GM19452 (cell line): Measurements from ENCODE around the gene KRT84.
"Not testable (repeated sequence)": the region's sequence is repeated elsewhere in the genome, so short reads cannot be mapped to it uniquely, and the experiment has no call there.

Experiments used
- ATAC-seq: cut with Tn5 transposase; IDR thresholded peaks from one replicate; pipeline ENCODE4 v1.9.1; 2021; ENCODE audit not compliant: unreplicated experiment

The KRT84 gene

DNA sequence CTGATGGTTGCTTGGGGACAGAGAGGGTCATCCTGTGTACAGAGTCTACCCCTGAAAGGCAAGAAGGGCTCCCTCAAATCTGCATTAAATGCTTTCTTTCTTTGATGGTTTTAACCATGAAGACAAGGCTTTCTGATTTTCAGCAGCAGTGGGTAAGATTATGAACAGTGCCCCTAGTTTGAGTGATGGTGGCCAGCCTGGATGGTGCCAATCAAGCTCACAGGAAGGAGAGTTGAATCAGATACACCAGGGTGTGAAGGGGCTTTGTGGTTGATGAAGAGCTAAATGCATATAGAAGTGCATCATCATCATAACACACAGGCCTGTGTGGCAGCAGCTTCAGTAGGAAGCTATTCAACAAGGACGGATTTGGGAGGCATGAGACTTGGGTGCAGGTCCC lies 23.9 kb downstream of the KRT84 start:
- ATAC-seq = no peak

DNA sequence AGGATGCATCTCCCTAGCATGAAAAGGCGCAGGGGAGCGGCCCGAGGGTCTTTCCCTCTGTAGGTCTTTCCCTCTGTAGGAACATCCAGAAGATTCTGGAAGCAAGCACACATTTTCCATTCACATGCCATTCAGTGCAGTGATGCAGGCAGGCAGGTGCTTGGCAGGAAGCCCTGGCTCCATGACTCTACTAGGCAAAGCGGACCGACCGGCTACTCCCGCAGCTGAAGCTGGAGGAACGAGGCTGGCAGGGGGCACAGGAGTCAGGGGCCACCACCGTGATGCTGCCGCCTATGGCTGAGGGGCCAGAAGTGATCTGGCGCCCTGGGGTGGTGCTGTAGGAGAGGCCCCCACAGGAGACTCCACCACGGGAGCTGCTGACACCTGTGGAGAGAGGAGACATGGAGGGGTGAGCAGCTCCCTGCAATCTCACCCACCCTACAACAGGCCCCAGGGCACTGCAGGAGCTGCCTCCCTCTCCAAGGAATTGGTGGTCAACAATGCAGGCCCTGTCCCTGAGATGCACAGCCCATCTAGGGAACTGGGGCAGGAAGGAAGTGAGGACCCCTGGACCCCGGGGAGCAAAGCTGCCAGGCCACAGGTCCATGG lies 24.7 kb downstream of the KRT84 start:
- no peak for ATAC-seq

DNA sequence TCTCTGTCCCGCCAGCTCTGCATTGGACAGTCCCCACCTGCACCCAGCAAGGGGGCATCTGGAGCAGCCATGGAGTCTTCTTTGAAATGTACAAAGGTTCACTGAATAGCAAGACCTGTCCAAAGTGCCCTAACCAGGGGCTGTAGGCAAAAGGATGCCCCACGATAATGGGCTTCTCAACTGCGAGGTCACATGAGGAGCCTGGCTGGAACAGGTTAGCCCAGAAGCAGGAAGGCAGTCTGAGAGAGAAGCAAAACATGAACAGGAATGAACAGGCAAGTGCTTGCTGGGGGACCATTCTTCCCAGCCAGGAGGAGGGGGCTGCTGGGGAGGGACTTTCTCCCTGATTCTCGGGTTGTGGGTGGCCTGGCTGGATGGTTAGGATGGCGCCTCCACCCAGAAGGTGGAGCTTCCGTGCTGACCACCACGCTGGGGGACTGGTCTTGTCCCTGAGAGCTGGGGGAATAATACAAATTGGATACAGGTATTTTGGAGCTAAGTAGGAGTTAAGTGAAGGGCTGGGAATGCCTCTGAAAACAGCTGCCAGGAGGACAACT lies 25.3 kb downstream of the KRT84 start:
- ATAC-seq = no peak

DNA sequence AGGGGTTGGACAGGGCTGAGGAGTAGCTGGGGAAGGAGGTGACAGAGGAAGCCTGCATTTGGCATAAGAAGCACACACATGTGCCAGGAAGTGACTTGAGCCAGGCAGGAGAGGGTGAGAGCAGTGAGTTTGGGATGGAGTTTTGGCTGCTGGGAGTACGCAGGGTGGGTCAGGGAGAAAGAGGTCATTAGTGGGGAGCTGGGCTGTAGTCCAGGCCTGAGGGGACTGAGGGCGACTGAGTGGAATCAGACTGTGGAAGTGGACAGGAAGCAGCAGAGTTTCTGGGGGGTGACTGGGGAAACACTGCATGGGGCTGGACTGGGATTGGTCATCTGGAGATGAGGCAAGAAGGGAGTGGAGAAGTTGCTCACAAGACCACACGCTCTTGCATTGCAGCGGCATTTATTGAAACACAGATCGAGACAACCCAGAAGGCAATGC lies 25.8 kb downstream of the KRT84 start:
- ATAC-seq = no peak

DNA sequence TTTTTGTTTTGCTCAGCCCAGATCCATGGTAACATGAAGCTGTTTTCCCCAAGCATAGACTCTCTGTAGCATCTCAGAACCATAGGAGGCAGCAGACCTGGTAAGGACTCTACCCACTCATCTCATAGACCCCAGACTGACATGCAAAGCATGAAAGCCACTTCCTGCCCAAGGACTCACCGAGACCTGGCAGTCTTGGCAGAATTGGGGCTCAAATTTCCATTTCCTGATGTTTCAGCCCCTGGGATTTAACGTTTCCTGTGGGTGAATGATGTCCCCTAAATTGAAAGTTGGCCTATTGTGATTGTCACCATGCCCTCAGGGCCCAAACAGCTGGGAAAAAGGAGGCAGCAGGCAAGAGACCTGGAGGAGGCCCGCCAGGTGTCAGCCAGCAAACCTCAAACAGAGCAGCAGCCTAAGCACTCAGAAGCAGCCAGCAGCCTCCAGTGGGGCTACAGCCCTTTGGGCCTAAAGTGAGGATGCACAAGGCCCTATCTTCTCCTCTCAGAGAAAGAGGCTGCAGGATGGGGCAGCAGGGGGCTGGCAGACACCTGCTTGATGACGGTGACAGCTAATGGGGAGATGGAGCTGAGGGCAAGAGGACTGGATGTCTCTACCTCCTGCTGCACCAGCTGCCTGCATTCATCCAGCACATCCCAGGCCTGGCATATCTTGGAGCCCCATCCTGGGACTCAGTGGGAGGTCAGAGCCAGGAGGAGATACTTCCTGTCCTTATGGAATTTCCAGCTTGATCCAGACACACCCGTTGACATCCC lies 26.7 kb downstream of the KRT84 start:
- peak; percentile 98 for ATAC-seq

DNA sequence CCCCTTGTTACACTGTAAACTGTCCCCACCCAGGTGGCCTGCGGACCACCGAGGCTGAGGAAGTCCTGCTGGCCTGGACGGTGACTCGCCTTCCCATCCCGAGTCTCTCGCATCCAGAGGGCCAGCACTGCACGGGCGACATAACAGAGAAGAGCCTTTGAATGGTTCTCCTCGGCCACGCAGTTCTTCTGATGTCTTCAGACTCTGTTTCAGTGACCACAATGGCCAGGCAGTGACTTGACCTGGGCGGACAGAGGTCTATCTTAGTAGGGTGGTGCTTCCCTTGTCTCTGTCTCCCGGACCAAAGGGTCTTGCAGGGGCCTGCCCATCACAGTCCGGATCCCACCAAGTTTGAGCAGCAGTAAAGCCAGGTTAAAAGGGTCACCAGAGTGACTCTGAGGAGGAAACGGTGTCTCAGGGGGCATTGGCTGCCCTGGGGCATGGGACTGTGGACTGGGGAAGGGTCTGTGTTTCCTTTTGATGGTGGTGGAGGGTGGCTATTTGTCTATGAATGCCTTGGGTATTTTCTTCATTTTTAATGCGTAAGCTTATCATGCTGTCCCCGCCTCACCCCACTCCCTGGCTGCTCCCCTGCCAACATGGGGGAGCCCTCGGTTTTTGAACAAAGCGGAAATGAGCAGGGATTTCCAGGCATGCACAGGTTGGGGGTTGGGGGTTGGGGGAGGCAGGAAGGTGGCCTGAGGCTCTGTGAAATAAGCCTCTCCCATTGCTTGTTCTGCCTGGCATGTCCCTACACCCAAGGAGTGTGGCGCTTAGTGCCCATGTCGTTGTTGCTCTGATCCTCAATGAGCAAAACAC lies 28.5 kb downstream of the KRT84 start:
- no peak for ATAC-seq

DNA sequence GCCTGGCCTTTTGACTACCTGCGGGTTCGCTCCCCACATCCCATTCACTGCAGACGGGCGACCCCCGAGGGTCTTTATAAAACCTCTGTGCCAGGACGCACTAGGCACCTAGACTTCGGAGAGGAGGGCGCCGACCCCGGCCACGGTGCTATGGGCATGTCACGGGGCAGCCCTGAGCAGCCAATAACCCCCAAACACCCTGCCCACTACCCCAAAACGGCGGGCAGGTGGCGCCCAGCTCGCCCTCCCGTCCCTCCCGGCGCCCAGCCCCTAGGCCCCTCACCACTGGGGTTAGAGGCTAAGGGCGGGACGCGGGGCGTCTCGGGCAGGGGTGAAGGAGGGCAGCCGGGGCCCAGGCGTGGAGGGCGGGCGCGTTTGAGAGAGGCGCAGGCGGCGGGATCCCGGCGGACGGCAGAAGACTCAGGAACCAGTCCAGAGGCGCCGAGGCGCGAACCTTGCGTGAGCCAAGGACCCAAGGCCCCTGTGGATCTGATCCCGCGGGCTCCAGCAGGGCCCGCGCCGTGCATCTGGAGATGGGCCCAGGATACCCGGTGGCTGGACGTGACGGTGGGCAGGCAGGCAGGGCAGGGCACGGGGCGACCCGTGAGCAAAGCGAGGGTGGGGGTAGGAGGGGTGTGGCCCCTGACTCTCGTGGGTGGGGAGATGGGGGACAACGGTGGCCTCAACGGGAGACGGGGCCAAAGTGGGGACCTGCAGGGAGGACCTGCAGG lies 29.3 kb downstream of the KRT84 start:
- ATAC-seq = no peak

DNA sequence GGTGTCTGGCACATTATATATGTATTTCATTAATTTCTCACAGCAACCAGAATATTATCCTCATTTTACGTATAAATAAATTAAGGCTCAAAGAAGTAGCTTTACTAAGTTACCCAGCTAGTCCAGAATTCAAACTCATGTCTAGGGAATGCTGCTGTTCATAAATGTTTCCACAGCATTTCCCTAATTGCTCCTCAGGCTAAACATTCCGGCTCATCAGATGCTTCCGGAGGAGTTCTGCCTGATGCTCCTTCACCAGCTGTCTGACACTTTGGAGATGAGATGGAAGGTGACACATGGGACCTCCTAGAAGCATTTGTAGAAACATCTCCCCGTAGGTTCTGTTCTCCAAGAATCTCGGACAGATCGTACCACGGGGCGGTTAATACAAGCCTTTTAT lies 30.3 kb downstream of the KRT84 start:
- ATAC-seq = no peak

DNA sequence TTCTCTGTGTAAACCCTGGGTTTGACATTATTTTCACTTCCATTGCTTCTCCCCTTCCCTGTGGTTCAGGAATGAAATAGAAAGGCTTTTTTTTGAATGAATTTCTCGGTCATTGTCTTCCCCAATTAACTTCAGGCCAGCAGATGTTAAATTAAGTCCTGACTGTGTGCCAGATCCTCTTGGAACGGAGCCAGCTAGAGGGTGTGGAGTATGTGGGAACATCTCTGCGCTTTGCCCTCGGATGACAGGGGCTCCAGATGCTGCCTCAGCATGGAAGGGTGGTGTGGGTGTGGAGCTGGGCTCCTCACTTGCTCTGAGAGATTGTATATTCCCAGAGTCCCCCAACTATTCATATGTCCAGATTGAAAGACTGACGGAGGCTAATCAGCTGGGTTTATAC lies 31.3 kb downstream of the KRT84 start:
- no peak for ATAC-seq

DNA sequence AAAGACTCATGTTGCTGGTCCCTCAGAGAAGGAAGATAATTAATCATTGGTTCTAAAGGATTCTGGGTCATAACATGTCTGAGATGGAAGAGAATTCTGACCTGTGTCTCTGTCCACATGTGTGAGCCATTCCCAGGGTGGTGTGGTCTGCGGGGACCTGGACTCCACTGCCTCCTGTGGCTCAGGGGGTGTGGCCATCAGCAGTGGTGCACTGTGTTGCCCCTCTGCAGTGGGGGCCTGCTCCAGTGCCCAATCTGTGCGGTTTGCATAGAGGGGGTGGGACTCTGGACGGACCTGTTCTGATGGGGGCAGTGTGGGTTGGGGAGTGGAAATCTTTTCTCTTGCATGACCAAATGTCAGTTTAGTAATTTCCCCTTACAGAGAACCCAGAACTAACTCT lies 31.7 kb downstream of the KRT84 start:
- no peak for ATAC-seq

DNA sequence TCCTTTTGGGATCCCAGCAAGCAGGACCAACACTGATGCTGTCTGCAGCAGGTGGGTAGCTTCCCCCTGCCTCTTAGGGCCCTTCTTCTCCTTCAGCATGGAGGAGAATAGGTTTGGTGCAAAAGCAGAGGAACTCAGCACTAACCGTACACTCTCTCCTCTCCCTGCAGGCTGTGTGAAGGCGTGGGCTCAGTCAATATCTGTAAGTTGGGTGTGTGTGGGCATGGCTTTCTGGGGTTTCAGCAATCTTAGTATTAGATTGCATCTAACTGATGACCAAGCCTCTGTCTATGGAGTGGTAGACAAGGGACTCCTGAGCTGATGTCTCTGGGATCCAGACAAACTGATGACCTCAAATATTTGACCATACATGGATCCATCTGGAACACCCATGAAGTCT lies 32.5 kb downstream of the KRT84 start:
- ATAC-seq = no peak

DNA sequence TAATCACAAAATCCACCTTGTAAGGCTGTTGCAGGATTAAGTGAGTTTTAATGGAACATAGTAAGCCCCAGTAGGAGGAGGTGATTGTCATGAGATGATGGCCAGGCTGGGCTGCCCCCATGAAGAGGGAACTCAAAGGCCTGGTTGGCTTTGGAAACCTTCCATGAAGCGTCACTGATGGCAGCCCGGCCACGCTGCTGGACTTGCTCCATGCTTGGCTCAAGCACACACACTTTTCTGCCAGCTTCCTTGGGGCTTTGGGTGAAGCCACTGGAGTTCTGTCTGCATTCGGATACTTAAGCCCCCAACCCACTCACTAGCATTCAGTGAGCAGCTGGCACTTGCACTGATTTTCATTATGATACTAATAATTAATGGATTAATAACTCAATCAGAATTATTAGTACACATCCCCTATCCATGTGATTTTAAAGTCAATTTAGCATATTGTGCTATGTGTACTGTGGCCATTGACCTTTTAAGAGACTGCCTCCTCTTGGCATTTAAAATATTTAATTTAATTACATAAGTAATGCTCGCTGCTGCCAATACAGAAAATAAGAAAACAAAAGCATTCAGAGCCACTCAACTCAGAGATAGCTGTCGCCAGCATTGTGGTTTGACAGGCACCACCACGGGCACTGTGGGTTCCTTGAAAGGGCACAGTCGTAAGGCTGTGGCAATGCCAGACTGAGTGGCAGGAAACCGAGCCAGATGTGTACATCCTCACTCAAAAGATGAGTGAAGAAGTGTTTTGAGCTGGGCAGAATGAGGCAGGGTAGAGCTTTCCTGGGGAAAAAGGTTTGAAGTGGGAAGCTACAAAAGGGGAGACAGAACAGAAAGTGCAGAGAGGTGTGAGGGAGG lies 34.0 kb downstream of the KRT84 start:
- no peak for ATAC-seq

DNA sequence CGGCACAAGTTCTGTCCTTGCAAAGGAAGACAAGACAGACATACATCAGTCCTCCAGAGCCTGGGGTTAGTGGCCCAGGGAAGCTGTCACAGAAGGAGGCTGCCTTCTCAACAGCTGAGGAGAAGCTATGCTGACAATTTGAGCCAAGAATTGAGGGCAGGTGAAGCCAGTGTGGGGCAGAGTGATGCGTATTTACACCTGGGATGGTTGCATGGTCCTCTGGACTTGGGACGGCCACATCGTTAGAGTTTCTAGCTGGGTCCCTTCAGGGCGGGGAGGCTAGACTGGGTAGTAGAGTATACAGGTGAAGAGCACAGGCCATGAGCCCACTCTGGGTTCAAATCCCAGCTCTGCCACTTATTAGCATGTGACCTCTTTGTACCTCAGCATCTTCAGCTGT lies 34.7 kb downstream of the KRT84 start:
- ATAC-seq = no peak

DNA sequence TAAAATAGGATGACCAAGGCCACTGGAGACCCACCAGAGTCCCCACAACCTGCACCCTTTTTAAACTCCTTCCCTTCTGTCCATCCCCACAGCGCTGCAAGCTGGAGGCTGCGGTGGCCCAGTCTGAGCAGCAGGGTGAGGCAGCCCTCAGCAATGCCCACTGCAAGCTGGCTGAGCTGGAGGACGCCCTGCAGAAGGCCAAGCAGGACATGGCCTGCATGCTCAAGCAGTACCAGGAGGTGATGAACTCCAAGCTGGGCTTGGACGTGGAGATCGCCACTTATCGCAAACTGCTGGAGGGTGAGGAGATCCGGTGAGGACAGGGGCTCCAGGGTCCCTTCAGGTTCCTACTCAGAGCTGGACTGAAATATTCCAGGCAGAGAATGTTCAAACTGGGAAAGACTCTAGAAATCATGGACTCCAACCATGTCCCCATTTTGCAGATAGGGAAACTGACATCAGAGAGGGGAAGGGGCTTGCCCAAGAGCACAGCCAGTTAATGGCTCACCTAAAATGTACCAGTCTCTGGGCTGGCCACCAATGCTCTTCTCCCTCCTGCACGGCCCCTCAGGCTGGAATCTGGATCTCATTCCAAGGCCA lies 35.3 kb downstream of the KRT84 start:
- ATAC-seq = no peak

DNA sequence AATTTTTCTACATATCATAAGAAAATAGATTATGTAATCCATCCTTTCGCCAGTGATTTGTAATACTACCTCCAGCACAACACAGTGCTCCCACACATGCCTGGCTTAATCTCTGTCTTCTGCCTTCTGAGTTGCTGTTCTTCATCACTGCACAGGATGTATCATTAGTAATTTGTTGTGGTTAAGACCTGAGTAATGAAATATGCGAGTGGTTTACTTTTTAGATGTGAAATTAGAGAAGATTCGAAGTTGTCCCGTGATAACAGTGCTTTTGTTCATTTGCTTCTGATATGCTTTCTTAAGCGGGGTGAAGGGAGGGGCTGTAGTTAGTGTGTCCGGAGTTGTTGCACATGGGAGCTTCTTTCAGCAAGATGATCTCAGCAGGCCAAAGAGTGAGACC lies 36.3 kb downstream of the KRT84 start:
- ATAC-seq = no peak

DNA sequence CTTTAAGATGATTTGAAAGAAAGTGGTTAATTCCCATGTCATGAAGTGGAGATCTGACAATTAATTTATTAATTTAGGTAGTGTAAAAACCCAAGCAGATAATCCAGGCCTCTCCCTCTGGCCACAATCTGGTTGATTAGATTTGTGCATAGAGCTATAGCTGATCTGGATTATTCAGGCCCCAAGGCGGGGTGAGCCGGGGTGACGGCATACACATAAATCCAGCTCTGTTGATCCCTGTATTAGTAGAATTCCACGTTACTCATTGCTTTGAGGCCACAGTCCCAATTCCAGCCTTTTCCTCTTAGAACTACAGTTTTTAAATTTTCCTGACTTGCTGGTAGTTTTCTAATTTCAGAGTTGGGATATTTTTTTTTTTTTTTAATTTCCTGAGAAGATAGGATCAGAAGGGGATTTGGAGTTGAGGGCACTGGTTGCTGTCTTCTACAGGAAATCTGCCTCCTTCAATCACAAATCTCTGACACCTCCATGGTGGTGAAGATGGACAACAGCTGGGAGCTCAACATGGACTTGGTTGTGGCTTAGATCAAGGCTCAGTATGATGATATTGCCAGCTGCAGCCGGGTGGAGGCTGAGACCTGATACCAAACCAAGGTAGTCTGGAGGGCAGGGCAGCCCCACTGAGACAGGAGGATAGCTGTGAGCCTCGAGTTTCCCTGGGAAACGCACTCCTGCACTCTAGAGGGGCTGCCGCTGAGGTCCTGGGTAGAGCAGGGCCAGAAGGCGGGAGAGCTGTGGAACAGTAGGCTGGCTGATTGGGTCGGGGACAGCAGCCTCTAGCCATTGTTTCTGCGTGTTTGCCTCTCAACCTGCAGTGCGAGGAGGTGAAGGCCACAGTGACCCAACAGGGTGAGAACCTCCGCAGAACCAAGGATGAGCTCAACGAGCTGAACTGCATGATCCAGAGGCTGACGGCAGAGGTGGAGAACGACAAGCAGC lies 37.6 kb downstream of the KRT84 start:
- no peak for ATAC-seq

DNA sequence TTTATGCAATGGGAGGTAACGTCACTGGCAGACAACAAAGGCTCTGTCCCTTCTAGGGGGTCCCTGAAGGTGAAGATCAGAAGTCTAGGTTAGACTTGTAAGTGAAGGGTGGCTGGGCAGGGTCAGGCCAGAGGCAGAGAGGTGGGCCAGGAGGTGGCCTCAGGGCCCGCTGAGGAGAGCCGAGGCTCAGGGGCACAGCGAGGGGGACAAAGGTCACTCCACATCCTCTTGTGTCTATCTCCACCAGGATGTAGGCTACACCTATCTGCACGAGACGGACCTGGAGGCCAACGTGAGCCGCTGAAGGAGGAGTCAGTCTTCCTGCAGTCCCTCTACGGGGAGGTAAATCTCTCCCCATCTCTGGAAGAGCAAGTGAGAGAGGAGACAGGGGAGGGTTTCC lies 38.4 kb downstream of the KRT84 start:
- no peak for ATAC-seq

DNA sequence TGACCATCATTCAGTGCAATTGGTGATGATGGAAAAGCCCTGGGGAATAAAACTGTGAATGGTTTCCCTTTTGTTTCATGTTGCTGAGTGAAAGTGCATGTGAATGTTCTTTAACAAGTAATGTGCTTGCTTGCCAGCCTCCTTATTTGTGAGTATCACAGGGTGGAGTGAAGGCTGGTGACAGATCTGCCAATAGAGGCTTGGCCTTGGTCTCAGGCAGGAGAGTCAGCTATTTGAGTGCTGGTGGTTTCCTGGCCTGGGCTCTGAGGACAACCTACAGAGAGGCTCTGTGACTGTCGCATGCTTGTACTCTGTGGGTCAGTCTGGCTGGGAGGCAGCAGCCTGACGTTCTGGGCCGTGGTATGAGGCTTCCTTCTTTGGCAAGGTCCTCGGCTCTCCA lies 38.9 kb downstream of the KRT84 start:
- peak; percentile 44 for ATAC-seq

DNA sequence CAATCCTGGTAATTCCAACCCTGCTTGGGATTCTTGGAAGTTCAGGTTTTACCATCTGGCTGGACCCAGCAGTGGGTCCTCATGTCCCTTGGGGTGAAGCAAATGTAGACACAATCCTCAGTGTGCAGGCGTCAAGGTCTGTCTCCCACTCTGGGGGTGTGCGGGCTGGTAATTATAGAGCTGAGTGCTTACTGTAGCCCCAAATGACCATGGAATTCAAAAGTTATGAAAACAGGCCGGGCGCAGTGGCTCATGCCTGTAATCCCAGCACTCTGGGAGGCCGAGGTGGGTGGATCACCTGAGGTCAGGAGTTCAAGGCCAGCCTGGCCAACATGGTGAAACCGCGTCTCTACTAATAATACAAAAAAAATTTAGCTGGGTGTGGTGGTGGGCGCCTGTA lies 40.4 kb downstream of the KRT84 start:
- ATAC-seq = not testable (repeated sequence)
